Measurements from ENCODE around the gene ULBP1.
"Not testable (repeated sequence)": the region's sequence is repeated elsewhere in the genome, so short reads cannot be mapped to it uniquely, and the experiment has no call there.

ULBP1 gene

DNA sequence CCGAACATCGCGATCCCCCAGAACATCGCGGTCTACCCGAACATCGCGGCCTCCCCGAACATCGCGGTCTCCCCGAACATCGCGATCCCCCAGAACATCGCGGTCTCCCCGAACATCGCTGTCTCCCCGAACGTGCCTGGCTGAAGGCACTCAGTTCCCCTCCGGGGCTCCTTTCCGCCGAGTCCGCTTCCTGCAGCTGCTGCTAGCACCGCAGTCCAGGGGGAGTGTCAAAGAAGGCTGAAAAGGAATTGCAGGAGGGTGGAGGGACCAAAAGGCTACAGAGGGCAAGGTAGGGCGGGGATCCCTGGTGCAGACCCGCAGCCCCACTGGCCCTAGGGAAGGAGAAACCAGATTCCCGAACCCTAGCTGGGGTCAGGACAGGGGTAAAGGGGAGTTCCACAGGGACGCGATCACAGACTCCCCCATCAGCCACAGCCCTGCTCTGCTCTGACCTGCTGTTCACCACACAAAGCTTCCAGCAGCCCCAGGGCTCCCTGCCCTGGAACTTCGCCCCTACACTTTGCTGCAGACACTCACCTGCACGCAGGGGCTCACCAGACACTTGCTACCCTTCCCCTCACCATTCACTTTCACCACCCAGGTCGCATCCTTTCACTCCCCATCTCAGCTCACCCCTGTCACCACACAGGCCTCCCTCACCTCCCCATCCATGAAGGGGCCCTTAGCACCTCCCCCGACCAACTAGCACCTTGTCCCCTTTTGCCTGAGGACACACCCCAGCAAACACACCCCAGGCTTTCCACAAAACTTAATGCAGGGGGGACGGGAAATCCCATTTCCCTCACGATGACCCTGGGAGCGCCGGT, 1.7 kb downstream of the ULBP1 start:
- in situ Hi-C loops (cut with MboI; ENCODE audit: low pct_unique_long_range_greater_than_20kb, low sequenced_read_pairs) = no loop called here
- peak; percentile 48 for DNase-seq

DNA sequence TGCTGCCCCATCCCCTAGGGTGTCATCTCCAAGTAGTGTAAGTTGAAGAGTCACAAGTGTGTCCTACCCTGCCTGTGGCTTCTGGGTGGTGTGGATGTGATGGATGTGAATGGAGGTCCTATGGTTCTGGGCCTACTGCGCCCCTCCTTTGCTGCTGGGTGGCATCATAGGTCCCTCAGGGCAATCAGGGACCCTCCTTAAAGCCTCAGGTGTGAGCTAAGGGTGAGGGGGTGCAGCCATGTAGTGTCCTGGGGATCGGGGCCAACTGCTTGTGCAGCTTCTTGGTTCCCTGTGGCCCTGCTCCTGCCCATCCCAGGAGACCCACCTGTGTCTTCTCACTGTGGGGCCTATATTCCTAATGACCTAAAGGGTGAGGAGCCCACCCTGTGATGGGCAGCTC, 2.6 kb downstream of the ULBP1 start:
- DNase-seq; in situ Hi-C loops (cut with MboI; ENCODE audit: low pct_unique_long_range_greater_than_20kb, low sequenced_read_pairs): not testable (repeated sequence)

GRCh38 chr6:149967591-149967990, 3.8 kb downstream of the ULBP1 start:
- in situ Hi-C loops (cut with MboI; ENCODE audit: low pct_unique_long_range_greater_than_20kb, low sequenced_read_pairs) = no loop called here
- DNase-seq = no peak

DNA sequence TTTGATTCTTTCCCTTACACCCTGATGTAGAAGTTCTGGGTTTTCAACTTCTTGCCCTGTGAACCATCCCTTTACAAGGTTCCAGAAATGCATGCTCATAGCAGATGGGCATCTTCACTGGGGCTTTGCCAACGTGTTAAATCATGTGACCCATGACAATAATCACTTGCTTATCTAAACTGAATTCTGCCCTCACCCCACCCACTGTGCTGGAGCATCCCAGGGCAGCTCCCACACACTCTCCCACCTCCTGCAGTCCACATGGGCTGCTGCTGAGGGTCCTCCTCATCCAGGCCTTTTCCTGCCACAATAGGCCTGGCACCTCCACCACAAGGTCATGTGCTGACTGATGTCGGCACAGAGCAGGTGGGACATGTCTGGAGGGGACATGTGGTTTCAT, 4.3 kb downstream of the ULBP1 start:
- in situ Hi-C loops (cut with MboI; ENCODE audit: low pct_unique_long_range_greater_than_20kb, low sequenced_read_pairs); DNase-seq: not testable (repeated sequence)

DNA sequence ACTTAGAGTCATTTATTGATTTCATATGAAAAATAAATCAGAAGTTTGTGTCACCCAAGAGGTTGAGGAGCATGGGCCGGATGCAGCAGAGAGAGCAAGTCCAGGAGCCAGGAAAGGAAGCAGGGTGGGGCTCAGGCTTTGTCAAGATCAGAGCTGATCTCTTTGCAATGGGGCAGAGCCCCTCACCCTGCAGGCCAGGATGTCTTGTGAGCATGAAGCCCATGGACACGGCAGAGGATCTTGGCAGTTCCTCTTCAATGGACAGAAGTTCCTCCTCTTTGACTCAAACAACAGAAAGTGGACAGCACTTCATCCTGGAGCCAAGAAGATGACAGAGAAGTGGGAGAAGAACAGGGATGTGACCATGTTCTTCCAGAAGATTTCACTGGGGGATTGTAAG, 5.2 kb downstream of the ULBP1 start:
- DNase-seq; in situ Hi-C loops (cut with MboI; ENCODE audit: low pct_unique_long_range_greater_than_20kb, low sequenced_read_pairs): not testable (repeated sequence)

- DNase-seq = no peak
- in situ Hi-C loops (cut with MboI; ENCODE audit: low pct_unique_long_range_greater_than_20kb, low sequenced_read_pairs) = no loop called here
These were observed 5.9 kb downstream of the ULBP1 start for GRCh38 chr6:149969635-149970034.

DNA sequence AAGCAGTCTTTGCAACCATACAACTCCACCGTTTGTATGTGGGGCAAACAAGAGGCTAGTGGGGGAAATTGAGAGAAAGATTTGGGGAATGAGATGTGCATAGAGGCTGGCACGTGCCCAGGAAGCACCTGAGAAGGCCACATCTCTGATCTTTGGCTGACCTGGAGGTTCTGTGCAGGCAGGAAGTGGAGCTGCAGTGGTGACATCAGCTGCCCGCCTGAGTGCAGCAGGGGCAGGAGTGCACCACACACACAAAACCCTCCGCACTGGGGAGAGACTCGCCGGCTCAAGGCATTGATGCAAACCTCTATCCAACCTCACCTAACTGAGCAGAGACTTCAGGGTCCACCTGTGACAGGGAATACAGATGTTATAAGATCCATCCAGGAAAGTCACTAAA, 10.7 kb downstream of the ULBP1 start:
- in situ Hi-C loops (cut with MboI; ENCODE audit: low pct_unique_long_range_greater_than_20kb, low sequenced_read_pairs) = not testable (repeated sequence)

DNA sequence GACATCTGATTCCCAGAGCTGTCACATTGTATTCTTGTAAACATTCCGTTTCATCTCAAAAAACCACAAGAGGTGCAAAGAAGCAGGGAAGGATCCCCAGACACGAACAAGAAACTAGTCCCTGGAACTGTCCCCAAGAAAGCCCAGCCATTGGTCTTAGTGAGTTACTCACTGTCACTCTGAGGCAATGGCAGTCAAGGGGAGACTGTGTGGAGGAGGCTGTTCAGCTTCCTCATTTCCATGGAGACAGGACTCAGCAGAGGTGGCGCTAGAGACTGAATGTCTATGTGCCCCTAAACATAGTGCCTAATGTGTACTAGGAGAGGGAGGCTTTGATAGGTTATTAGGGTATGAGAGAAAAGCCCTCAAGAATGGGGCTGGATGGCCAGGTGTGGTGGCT, 11.1 kb downstream of the ULBP1 start:
- in situ Hi-C loops (cut with MboI; ENCODE audit: low pct_unique_long_range_greater_than_20kb, low sequenced_read_pairs) = no loop called here
- DNase-seq = peak; percentile 62

More for the DNA sequence above, 10.7 kb downstream of the ULBP1 start:
- DNase-seq = not testable (repeated sequence)

GRCh38 chr6:149975400-149975799, 11.7 kb downstream of the ULBP1 start:
- in situ Hi-C loops (cut with MboI; ENCODE audit: low pct_unique_long_range_greater_than_20kb, low sequenced_read_pairs) = no loop called here
- no peak for DNase-seq

- in situ Hi-C loops (cut with MboI; ENCODE audit: low pct_unique_long_range_greater_than_20kb, low sequenced_read_pairs) = no loop called here
- DNase-seq = no peak
These were observed 13.5 kb downstream of the ULBP1 start for GRCh38 chr6:149977221-149977620.

- no peak for DNase-seq
- in situ Hi-C loops (cut with MboI; ENCODE audit: low pct_unique_long_range_greater_than_20kb, low sequenced_read_pairs) = no loop called here
These were observed 14.9 kb downstream of the ULBP1 start for GRCh38 chr6:149978610-149979009.

DNA sequence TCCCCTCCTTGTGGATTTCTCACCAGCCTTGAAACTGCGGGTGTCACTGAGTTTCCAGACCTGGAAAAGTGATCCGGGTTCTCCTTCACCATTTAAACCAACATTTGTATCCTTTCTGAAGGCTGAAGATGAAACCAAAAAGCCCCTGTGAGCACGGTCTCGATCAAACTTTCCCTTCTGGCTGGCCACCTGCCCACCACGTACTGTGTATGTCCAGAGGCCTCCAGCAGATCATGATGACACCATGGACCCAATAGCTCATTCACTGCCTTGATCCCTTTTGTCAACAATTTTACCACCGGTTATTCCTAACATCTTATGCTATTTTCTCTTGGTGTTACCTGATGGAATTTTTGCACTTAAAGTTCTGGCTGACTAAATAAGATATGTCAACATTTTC, 15.6 kb downstream of the ULBP1 start:
- no peak for DNase-seq
- in situ Hi-C loops (cut with MboI; ENCODE audit: low pct_unique_long_range_greater_than_20kb, low sequenced_read_pairs) = no loop called here

- in situ Hi-C loops (cut with MboI; ENCODE audit: low pct_unique_long_range_greater_than_20kb, low sequenced_read_pairs) = no loop called here
These were observed 19.4 kb downstream of the ULBP1 start for GRCh38 chr6:149983145-149983544.

DNA sequence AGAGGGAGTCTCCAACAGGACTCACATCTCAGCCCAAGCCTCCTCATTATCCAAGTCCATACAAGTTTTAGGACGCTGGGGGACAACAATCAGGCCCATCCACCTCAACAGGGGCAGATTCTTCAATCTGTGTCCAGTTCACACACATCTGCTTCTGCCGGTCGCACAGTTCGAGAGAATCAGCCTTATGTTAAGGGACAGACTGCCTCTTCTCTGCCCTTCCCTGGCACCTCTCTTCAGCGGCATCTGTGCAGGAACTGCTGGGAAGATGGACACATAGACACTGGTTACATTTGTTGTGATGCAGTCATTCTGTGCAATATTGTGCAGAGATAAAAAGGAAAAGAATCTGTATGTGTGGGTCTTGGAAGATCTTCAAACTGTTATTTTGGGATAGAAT, 21.0 kb downstream of the ULBP1 start:
- in situ Hi-C loops (cut with MboI; ENCODE audit: low pct_unique_long_range_greater_than_20kb, low sequenced_read_pairs) = no loop called here
- DNase-seq = no peak

More at GRCh38 chr6:149983145-149983544, 19.4 kb downstream of the ULBP1 start:
- DNase-seq = no peak

GRCh38 chr6:149985481-149985937, 21.8 kb downstream of the ULBP1 start:
- DNase-seq = no peak
- in situ Hi-C loops (cut with MboI; ENCODE audit: low pct_unique_long_range_greater_than_20kb, low sequenced_read_pairs) = no loop called here

DNA sequence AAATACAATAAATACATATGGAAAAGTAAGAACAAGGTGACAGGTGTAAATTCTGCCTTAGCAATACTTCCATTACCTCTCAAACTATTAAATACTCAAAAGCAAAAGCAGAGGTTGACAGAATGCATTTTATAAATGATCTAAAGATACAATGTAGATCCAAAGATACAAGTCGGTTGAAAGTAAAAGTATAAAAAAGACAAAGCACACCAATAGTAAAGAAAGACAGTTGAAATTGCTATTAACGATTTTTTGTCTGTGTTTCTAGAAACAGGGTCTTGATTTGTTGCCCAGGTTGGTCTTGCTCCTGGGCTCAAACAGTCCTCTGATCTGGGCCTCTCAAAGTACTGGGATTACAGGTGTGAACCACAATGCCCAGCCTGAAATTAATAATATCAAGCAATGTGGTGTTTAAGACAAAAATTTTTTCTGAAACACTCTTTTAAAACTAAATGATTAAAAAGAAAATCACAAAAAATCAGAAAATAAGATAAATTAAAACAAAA, 23.9 kb downstream of the ULBP1 start:
- DNase-seq = no peak
- in situ Hi-C loops (cut with MboI; ENCODE audit: low pct_unique_long_range_greater_than_20kb, low sequenced_read_pairs) = no loop called here

- in situ Hi-C loops (cut with MboI; ENCODE audit: low pct_unique_long_range_greater_than_20kb, low sequenced_read_pairs) = no loop called here
- DNase-seq = no peak
These were observed 25.0 kb downstream of the ULBP1 start for GRCh38 chr6:149988550-149989346.

- peak; percentile 19 for DNase-seq
- in situ Hi-C loops (cut with MboI; ENCODE audit: low pct_unique_long_range_greater_than_20kb, low sequenced_read_pairs) = no loop called here
These were observed 26.5 kb downstream of the ULBP1 start for GRCh38 chr6:149990212-149990660.

DNA sequence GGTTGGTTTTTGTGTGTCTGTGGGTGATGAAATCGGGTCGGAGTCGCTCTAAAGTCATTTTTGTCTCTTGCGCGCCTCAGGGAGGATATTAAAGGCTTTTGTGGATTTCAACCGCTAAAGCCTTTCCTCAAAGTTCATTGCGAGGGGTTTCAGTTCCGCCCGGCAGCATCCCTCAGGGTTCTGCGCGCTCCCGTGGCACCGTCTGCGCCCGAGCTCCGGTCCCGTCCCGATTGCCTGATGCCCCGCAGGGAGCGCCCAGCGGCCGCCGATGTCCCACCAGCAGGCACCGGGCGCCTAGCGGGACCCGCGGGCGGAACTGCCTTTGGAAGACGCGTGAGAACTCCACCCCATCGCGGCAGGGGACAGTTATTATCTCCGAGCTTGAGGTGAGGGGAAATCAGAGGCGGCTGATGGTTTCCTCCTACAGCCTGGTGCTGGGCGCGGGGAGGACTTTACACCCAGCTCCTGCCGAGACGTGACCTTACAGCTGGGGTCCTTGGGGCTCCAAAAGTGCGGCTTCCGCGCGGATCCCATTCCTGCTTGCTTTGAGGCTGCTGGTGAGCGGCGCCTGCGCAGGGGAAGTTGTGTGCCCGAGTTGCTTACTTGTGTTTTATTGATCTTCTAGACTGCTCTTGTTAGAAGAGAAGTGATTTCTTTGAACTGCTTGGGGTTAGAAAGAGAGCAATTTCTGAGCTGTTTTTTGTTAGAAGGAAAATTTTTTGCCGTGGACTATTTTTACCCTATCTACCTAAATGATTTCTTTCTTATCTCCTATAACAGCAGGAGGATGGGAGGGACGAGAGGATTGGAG, 27.1 kb downstream of the ULBP1 start:
- peak; percentile 57 for DNase-seq
- in situ Hi-C loops (cut with MboI; ENCODE audit: low pct_unique_long_range_greater_than_20kb, low sequenced_read_pairs) = no loop called here
